ENCODE results near the gene MAP2K5. TPM values are rescaled to one million over a fixed set of nuclear protein-coding genes. Genes with fewer than 3 reads are reported as not detected.

The MAP2K5 gene
- total RNA-seq, 1 donor from 2014 or later: 29.8 TPM

GRCh38 chr15:67584157-67584556 is 41.7 kb downstream of the MAP2K5 start:
- no peak overlapping the region for H3K4me3 Mint-ChIP-seq
- peaks cover 7% of the 10 kb centered on the region for H3K4me1 Mint-ChIP-seq
- H3K27me3 Mint-ChIP-seq (ENCODE audit: low read depth): no peaks in the 10 kb centered on the region
- no peaks in the 10 kb centered on the region for H3K9me3 Mint-ChIP-seq
- TF ChIP-seq CTCF (IDR thresholded peaks at IDR 0.05; ENCODE audit: unreplicated experiment): no peak
- no peak for DNase-seq (ENCODE audit: low spot score in 2 of 2, unreplicated experiment in 2 of 2)
- H3K27ac Mint-ChIP-seq: no peak overlapping the region
- H3K36me3 Mint-ChIP-seq: peaks cover 18% of the 10 kb centered on the region

GRCh38 chr15:67585681-67586080 is 43.2 kb downstream of the MAP2K5 start:
- no peak overlapping the region for H3K4me3 Mint-ChIP-seq
- peaks cover 7% of the 10 kb centered on the region for H3K4me1 Mint-ChIP-seq
- no peak for DNase-seq (ENCODE audit: low spot score in 2 of 2, unreplicated experiment in 2 of 2)
- TF ChIP-seq CTCF (IDR thresholded peaks at IDR 0.05; ENCODE audit: unreplicated experiment): no peak
- H3K36me3 Mint-ChIP-seq: peaks cover 19% of the 10 kb centered on the region
- H3K27me3 Mint-ChIP-seq (ENCODE audit: low read depth): no peaks in the 10 kb centered on the region
- no peaks in the 10 kb centered on the region for H3K9me3 Mint-ChIP-seq
- no peak overlapping the region for H3K27ac Mint-ChIP-seq

- H3K4me1 Mint-ChIP-seq: peaks cover 7% of the 10 kb centered on the region
- H3K36me3 Mint-ChIP-seq: peaks cover 15% of the 10 kb centered on the region
- no peaks in the 10 kb centered on the region for H3K27me3 Mint-ChIP-seq (ENCODE audit: low read depth)
- H3K9me3 Mint-ChIP-seq: no peaks in the 10 kb centered on the region
- no peak overlapping the region for H3K4me3 Mint-ChIP-seq
- no peak overlapping the region for H3K27ac Mint-ChIP-seq
- TF ChIP-seq CTCF (IDR thresholded peaks at IDR 0.05; ENCODE audit: unreplicated experiment): no peak
- no peak for DNase-seq (ENCODE audit: low spot score in 2 of 2, unreplicated experiment in 2 of 2)
Measured at GRCh38 chr15:67587331-67587730, 44.8 kb downstream of the MAP2K5 start.

GRCh38 chr15:67587754-67588153 is 45.3 kb downstream of the MAP2K5 start:
- Mint-ChIP-seq H3K4me3 (no peak overlapping the region), H3K36me3 (peaks cover 17% of the 10 kb centered on the region), H3K27me3 (ENCODE audit: low read depth) (no peaks in the 10 kb centered on the region), H3K27ac (no peak overlapping the region), H3K4me1 (peaks cover 7% of the 10 kb centered on the region), H3K9me3 (no peaks in the 10 kb centered on the region)
- TF ChIP-seq CTCF (IDR thresholded peaks at IDR 0.05; ENCODE audit: unreplicated experiment): no peak
- DNase-seq (ENCODE audit: low spot score in 2 of 2, unreplicated experiment in 2 of 2): no peak

GRCh38 chr15:67590191-67590590 is 47.7 kb downstream of the MAP2K5 start:
- peaks cover 22% of the 10 kb centered on the region for H3K36me3 Mint-ChIP-seq
- DNase-seq (ENCODE audit: low spot score in 2 of 2, unreplicated experiment in 2 of 2): no peak
- H3K27me3 Mint-ChIP-seq (ENCODE audit: low read depth): no peaks in the 10 kb centered on the region
- H3K4me3 Mint-ChIP-seq: no peak overlapping the region
- peaks cover 7% of the 10 kb centered on the region for H3K4me1 Mint-ChIP-seq
- TF ChIP-seq CTCF (IDR thresholded peaks at IDR 0.05; ENCODE audit: unreplicated experiment): no peak
- H3K9me3 Mint-ChIP-seq: no peaks in the 10 kb centered on the region
- H3K27ac Mint-ChIP-seq: no peak overlapping the region

- Mint-ChIP-seq H3K9me3 (no peaks in the 10 kb centered on the region), H3K4me3 (no peak overlapping the region), H3K27ac (no peak overlapping the region), H3K36me3 (peaks cover 25% of the 10 kb centered on the region), H3K27me3 (ENCODE audit: low read depth) (no peaks in the 10 kb centered on the region), H3K4me1 (no peaks in the 10 kb centered on the region)
- DNase-seq (ENCODE audit: low spot score in 2 of 2, unreplicated experiment in 2 of 2): no peak
- TF ChIP-seq CTCF (IDR thresholded peaks at IDR 0.05; ENCODE audit: unreplicated experiment): no peak
Measured at GRCh38 chr15:67592245-67592644, 49.7 kb downstream of the MAP2K5 start.
